Measurements from ENCODE around the gene BCL2. TPM values are rescaled to one million over a fixed set of nuclear protein-coding genes. Genes with fewer than 3 reads are reported as not detected.

Gene BCL2
- polyA plus RNA-seq, 1 of the 3 experiments (the other 2 are of a cell fraction), result 1.5 TPM

- CTCF ChIA-PET, result interaction anchor here (0.8 kb wide), 1 partner anchor 14 kb away, joined by 3 read pairs; no protein-coding TSS in a partner anchor
- Histone ChIP-seq H3K79me2 (ENCODE audit: insufficient read depth) (no peaks in the 10 kb centered on the region), H3F3A (replicated peaks; ENCODE audit: insufficient read depth) (no peaks in the 10 kb centered on the region), H3K9ac (no peak overlapping the region), H3K9me3 (no peaks in the 10 kb centered on the region), H4K20me1 (ENCODE audit: insufficient read depth) (no peaks in the 10 kb centered on the region), H3K36me3 (replicated peaks in 1 of 2; ENCODE audit: control insufficient read depth in 1 of 2, insufficient read depth in 2 of 2, low read length in 1 of 2) (no peaks in the 10 kb centered on the region), H3K27me3 (ENCODE audit: insufficient read depth) (no peaks in the 10 kb centered on the region), H3K4me1 (ENCODE audit: control insufficient read depth in 1 of 2, insufficient read depth in 2 of 2, low read depth in 1 of 2, low read length in 1 of 2) (peaks cover 0 to 6% of the 10 kb centered on the region in 2 experiments; a peak in 3 of 4 replicates), H3K4me2 (no peak overlapping the region), H3K27ac (ENCODE audit: low read depth in 2 of 2, low read length in 1 of 2) (no peak overlapping the region), H2AFZ (ENCODE audit: low read depth) (no peak overlapping the region), H3K9me2 (no peaks in the 10 kb centered on the region), H3K4me3 (ENCODE audit: low read depth in 2 of 2, low read length in 1 of 2) (no peak overlapping the region)
- WGBS (ENCODE audit: low lambda C conversion rate), result 68% methylated on average over 5 of the region's 5 CpGs
- POLR2A ChIA-PET, result no interaction called here
- TF ChIP-seq USF2 (IDR thresholded peaks at IDR 0.05; ENCODE audit: borderline replicate concordance, low read depth, low read length), result no peak
- no peak for TF ChIP-seq EP300 (IDR thresholded peaks at IDR 0.05; ENCODE audit: borderline replicate concordance in 1 of 2, low read depth in 1 of 2, low read length in 1 of 2)
- DNase-seq, result no peak
Observed at GRCh38 chr18:63299837-63300745, 19.5 kb downstream of the BCL2 start.

GRCh38 chr18:63298400-63299365 is 20.9 kb downstream of the BCL2 start:
- DNase-seq, result no peak
- Histone ChIP-seq H3K9ac (no peak overlapping the region), H3K9me2 (no peaks in the 10 kb centered on the region), H3K79me2 (ENCODE audit: insufficient read depth) (no peaks in the 10 kb centered on the region), H3K4me2 (no peak overlapping the region), H3F3A (replicated peaks; ENCODE audit: insufficient read depth) (no peaks in the 10 kb centered on the region), H3K27ac (ENCODE audit: low read depth in 2 of 2, low read length in 1 of 2) (no peak overlapping the region), H3K4me1 (ENCODE audit: control insufficient read depth in 1 of 2, insufficient read depth in 2 of 2, low read depth in 1 of 2, low read length in 1 of 2) (peaks cover 0 to 6% of the 10 kb centered on the region in 2 experiments; a peak in 3 of 4 replicates), H3K9me3 (no peaks in the 10 kb centered on the region), H3K36me3 (replicated peaks in 1 of 2; ENCODE audit: control insufficient read depth in 1 of 2, insufficient read depth in 2 of 2, low read length in 1 of 2) (no peaks in the 10 kb centered on the region), H3K4me3 (ENCODE audit: low read depth in 2 of 2, low read length in 1 of 2) (no peak overlapping the region), H4K20me1 (ENCODE audit: insufficient read depth) (no peaks in the 10 kb centered on the region), H3K27me3 (ENCODE audit: insufficient read depth) (no peaks in the 10 kb centered on the region), H2AFZ (ENCODE audit: low read depth) (no peak overlapping the region)
- POLR2A ChIA-PET, result no interaction called here
- CTCF ChIA-PET, result interaction anchor here (1.0 to 2.3 kb wide), 3 partner anchors 9 to 169 kb away, joined by 3 to 6 read pairs (median 5); no protein-coding TSS in a partner anchor
- TF ChIP-seq RCOR1 (IDR thresholded peaks at IDR 0.05; ENCODE audit: low read length) (no peak), MXI1 (IDR thresholded peaks at IDR 0.05; ENCODE audit: low read depth, low read length) (no peak), GATA2 (CRISPR knock-in tag; IDR thresholded peaks at IDR 0.05) (no peak), SMC3 (IDR thresholded peaks at IDR 0.05; ENCODE audit: low read depth, low read length) (no peak), JUND (IDR thresholded peaks at IDR 0.05) (no peak), NFIC (IDR thresholded peaks at IDR 0.05; ENCODE audit: borderline replicate concordance) (0 out of 2 replicates have a peak, but pooled peaks have one; percentile 15), RXRA (IDR thresholded peaks at IDR 0.05; ENCODE audit: borderline replicate concordance, low read depth) (peak; percentile 29; the same call in 1 of the 2 replicates), PBX3 (IDR thresholded peaks at IDR 0.05) (peak; percentile 38; the same call in 1 of the 2 replicates), FOXM1 (IDR thresholded peaks at IDR 0.05; ENCODE audit: low read depth) (no peak), TEAD4 (IDR thresholded peaks at IDR 0.05; ENCODE audit: borderline replicate concordance, insufficient read depth) (no peak)
- 82% methylated on average over 9 of the region's 9 CpGs for WGBS (ENCODE audit: low lambda C conversion rate)

Measured in SK-N-SH (cell line).